GM21447 (cell line): ENCODE data around the gene PDLIM7.
A peak's percentile ranks its signal among the peaks of the same experiment; 100 is the strongest.
"Not testable (repeated sequence)": the region's sequence is repeated elsewhere in the genome, so short reads cannot be mapped to it uniquely, and the experiment has no call there.

Experiments used
- ATAC-seq: cut with Tn5 transposase; IDR thresholded peaks from one replicate; pipeline ENCODE4 v1.9.1; 2021; ENCODE audit not compliant: unreplicated experiment

The PDLIM7 gene, protein sequence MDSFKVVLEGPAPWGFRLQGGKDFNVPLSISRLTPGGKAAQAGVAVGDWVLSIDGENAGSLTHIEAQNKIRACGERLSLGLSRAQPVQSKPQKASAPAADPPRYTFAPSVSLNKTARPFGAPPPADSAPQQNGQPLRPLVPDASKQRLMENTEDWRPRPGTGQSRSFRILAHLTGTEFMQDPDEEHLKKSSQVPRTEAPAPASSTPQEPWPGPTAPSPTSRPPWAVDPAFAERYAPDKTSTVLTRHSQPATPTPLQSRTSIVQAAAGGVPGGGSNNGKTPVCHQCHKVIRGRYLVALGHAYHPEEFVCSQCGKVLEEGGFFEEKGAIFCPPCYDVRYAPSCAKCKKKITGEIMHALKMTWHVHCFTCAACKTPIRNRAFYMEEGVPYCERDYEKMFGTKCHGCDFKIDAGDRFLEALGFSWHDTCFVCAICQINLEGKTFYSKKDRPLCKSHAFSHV

DNA sequence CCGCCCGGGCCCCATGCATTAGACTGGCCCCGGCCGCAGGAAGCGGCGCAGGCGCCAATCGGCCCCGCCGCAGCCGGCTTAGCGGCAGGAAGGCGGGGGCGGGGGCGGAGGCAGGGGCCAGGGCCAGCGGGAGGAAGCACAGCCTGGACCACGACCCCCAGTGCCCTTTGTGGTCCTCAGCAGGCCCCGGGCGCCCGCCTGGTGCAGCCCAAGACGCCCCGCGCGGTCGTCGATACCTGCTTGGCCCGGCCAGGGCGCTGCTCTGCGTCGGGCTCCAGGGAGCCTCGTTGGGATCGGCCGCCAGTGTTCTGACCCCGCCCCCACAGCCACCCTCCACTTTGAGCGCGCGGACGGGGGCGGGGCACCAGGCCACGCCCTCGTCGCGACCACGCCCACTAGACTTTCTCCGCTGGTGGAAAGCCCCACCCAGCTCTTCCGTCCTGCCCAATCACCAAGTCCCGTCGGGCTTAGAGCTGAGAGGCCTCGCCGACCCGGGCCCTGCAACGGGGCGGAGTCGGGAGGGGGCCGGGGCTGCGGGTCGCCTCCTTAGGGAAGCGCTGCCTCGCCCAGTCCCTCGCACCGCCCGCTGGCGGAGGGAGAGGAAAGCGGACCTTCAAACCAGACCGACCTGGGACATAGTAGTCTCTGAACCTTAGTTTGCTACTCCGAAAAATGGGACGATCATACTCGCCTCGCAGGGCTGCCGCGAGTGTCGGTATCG lies at the start of gene PDLIM7:
Gene PDLIM7 (minus strand): TSS at position 313 of the 721 bp plus-strand sequence. CDS start 1,092 bp downstream, outside the sequence.
- ATAC-seq: peak; percentile 75

DNA sequence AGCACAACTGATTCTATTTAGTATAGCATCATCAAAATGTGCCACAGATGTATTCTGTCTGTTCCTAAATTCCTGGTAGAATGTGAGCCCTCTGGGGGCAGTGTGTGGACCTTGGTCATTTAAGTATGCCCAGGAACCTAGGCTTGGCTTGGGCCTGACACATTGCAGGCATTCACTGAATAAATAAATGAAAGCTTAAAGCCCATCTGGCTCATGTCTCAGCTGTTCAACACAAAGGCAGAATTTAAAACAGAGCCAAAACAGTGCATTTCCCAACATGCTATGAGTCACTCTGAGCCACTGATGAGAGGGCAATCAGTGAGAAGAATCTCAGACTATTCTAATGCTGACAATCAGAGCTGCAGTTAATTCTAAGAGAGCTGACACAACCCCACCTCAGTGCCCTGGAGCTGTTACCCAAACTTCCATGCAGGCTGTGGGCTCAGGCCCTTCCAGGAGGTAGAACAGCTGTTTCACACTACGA lies 48.9 kb upstream of the PDLIM7 start:
- ATAC-seq: no peak

DNA sequence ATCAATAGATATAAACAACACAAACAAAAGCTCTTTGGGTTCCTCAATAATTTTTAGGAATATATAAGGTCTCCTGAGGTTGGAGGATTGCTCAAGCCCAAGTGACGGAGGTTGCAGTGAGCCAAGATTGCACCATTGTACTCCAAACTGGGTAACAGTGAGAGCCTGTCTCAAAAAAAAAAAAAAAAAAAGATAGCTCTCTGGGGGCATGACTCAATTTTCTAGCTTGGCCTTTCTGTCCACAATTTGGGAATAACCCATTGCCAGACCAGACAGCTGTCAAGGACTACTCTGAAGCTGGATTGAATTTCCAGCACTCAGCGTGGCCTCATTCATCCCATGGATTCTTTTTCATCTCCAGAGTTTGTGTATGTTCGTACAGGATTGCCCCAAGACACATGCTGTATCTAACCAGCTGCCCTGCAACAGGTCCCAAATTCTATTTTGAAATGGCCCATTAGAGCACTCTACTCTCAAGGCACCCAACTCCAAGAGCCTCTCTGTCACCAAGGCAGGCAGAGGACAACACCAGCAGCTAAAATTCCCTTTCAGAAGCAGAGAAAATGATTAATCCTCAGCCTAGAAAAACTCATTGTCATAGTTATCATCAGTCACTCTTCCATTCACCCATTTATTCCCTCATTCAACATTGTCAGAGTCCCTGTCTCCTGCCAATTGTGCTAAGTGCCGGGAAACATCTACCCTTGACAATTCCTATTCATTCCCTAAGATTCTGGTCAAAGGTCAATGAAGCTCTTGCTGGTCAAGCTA lies 48.3 kb upstream of the PDLIM7 start:
- ATAC-seq: no peak

DNA sequence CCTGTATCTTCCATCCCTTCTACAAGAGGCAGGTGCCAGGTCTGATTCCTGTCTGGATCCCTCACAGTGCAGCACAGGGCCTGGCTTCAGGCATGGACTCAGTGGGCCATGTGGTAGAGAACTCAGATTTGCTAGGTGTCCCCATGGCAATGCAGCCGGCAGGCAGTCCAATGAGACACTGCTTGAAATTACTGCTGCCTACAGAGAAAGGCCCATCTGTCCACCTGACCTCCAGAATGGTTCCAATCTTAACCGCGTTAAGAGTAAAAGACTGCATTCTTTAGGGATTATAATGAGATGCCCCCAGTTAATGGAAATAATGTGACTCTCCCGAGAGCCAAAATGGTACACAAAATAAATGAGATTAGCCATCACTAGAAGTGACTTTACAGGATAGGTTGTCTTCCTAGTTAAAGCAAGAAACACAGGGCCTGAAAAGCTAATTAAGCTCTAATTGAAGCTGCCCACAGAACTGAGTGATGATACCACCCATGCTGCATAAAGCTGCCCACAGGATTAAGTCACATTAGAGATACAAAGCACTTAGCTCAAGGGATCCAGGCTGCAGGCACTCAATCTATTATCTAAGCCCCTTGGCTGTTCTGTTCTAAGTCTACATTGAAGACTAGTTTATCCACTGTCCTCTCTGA lies 45.5 kb upstream of the PDLIM7 start:
- no peak for ATAC-seq

DNA sequence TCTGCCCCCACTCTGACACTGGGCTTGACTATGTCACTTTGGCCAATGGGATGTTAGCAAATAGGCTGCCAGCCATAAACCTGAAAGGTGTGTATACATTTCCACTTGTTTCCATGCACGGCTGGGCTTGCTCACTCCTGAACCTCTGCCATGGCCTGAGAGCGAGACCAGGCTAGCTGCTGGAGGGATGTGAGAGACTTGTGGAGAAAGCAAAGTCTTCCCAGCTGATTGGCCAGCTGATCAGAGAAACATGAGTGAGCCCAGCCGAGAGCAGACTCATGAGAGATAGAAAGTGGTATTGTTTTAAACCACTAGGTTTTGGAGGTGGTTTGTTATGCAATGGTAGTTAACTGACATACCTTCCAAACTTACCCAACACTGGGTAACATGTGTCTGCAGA lies 43.0 kb upstream of the PDLIM7 start:
- no peak for ATAC-seq

DNA sequence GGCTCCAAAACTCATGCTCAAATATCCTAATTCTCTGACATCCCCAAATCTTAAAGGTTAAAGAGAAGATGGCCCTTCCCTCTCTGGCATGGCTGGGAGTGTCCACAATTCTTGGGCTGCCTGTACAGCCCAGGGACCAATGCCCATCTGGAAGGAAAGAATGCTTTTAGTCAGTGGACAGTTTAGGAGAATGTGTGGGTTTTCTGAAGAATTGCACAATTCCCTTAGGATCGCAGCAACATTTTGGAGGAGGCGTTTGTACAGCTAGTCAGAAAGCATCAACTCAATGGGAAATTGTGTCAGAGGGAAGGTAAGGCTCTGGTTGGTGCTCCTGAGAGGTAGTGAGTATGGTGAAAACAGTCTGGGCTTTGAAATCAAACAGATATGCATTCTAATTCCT lies 42.0 kb upstream of the PDLIM7 start:
- ATAC-seq: no peak

DNA sequence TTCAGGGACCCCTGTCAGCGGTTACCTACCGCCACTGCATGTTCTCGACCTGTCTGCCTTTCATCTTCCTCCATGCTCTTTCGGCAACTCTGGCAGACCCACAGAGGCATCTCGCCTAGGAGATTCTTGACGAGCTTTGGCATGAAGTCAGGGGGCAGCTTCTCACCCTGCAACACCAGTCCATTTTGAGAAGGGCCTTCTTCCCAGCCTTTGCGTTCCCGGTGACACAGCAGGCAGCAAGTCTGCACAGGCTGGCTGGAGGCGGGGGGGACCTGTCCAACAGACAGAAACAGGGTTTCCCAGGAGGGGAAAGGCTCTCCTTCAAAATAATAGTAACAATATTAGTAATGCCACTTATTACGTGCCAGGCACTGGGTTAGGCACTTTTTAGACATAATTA lies 41.5 kb upstream of the PDLIM7 start:
- no peak for ATAC-seq

DNA sequence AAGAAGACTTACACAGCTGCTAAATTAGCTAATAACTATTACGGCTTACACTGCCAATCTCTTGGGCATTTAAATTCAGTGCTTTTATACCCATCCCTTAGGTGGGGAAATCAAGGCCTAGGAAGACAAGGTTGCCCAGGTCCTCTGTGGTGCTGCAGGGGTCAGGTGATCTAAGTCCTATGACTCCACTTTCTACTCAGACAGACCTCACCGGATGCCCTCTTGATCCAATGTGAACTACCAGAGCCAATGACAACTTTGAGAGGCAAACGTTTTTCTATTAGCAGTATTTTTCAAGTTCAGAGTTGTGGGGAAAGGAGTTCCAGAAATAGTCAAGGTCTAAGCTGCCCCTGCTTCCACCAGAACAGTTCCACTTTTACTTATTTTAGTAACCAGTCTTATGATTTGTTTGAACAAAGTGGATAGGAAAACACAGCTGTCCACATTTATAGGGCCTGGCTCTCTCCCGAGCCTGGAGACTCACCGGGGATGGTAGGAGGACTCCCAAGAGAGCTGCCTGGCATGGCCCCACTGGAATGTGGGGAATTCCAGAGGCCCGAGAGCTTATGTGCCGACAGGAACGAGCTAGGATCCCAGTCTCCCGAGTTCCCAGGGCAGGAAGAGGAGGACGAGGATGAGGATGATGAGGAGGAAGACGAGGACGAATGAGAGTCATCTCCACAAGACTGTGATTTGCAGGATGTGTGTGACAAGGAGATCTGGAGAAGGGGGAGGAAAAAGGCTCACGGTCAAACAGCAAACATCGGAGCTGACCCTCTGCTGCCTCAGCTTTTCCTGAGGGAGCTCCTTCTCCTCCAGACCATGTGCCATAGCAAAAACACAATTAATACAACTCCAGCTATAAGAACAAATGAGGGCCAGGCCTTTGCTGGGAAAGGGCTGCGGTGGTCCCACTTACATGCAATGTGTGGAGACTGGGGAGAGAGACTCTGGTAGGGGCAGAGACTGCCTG lies 40.3 kb upstream of the PDLIM7 start:
- ATAC-seq: no peak

DNA sequence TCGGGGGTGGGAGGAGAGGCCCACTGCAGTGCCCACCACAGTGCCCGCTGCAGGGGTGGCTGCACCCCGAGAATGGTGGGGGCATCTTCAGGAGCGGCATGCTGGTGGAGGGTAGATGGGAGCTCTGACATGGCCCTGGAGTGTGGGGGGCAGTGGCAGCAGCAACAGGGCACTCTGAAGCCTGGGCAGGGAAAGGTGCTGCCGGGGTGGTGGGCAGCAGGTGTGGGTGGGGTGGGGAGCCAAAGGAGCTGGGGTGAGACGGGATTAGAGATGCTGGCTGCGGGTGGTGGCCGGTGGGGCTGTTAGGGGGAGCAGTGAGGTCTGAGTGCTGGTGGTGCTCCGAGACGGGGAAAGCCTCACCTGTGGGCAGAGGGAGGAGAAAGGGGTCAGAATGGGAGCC lies 39.0 kb upstream of the PDLIM7 start:
- ATAC-seq: no peak

DNA sequence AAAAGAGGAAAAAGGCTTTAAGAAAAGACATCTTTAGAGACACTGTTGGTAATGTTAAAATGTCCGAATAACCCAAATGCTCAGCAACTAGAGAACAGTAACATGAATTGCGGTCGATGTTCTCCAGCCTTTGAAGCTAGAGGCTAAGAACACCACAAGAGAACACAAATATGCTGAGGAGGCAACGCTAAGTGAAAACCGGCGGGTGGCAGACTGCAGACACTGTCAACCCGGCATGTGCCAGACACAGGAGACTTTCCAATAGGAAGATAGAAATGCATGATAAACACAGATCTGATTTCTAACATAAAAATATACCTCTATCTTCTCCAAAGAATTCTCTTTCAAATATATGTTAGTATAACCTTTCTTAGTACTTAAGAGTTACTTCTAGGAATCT lies 37.7 kb upstream of the PDLIM7 start:
- ATAC-seq: no peak

DNA sequence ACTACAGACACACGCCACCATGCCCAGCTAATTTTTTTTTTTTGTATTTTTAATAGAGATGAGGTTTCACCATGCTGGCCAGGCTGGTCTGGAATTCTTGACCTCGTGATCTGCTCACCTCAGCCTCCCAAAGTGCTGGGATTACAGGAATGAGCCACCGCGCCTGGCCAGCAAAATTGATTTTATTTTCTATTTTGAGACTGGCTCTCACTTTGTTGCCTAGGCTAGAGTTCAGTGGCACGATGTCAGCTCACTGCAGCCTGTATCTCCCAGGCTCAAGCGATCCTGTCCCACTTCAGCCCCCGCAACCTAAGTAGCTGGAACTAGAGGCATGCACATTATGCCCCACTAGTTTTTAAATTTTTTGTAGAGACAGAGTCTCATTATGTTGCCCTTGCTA lies 37.0 kb upstream of the PDLIM7 start:
- not testable (repeated sequence) for ATAC-seq

DNA sequence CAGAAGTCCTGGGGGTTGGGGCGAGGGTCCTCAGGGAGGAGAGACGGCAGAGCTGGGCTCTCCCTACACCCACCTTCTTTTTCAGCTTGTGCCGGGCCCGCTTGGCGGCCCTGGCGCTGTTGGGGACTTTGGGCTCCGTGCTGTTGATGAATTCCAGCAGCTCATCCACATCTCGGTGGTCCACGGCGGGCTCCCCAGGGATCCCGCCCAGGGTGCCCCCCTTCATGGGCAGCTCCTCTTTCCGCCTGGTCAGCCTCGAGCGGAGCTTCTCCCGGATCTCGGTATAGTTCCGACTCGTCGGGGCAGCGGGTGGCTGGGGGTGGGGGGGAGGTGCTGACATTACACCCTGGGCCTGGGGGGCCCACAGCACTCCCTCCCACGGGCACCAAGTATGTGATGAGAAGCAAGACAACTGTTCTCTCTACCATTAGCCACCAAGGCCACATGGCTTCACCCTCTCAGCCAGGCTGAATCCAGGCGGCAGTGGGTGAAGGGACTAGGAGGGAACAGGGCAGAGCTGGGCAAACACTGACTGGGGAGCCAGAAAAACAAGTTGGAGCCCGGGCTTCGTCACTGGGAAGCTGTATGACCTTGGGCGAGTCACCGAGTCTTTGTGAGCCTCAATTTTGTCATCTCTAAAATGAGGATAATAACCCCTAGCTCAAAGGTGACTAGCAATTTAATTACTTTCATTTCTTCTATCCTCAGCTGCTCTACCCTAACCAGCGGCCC lies 34.0 kb upstream of the PDLIM7 start:
- ATAC-seq: no peak

DNA sequence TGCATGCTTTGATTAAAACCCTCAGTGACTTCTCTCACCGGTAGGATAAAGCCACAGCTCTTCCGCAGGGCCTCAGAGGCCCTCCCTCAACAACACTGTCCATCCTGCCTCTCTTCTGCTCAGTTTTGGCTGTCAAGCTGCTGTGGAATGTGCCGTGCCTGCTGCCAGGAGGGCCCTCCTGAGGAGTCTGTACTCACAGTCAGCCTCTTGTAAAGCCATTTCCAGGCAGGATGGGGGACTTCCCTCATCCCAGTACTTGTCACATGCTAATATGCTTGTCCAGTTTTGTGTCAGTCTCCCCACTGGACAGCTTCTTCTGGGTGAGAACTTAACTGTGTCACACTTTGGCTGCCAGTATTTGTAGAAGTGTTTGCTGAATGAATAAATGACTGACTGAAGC lies 33.2 kb upstream of the PDLIM7 start:
- ATAC-seq: no peak

DNA sequence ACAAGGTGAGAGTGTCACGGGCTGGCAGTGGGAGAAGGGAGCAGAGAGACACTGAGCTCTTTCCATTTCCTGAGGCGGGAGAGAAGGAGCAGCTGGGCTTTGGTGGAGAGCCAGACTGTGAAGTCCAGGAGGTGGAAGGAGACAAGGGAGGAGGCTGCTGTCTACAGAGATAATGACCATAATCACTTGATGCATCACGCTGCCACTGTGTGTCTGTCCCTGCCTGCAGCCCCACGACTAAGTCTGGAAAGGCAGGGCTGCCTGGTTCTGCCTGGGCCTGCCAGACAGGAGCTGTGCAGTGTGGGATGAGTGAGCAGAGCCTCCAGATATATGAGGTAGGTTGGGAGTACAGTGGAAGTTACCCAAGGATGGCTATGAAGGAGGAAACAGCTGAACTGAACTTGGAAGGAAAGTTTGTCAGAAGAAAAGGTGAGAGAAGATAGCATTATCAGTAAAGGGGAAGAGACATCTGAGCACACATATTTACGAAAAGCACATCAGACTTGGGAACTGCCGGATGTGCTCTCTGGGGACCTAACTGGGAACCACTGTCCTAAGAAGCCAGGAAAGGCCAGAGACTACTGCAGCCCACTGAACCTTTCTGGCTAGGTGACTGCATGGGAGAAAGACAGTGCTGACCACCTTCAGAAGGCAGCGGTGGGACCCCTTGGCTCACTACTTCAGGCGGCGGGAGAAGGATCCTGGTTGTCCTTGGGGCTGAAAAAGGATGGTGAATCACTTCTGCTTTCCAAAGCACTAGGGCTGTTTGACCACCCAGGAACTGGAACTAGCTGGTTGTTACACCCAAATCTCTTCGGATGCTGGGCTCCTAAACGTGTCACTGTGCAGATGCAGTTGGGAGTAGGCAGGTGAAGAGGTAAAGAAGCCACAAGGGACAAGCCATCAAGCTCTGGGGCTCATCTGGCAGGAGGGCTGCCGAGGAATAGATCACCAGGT lies 32.1 kb upstream of the PDLIM7 start:
- ATAC-seq: no peak

DNA sequence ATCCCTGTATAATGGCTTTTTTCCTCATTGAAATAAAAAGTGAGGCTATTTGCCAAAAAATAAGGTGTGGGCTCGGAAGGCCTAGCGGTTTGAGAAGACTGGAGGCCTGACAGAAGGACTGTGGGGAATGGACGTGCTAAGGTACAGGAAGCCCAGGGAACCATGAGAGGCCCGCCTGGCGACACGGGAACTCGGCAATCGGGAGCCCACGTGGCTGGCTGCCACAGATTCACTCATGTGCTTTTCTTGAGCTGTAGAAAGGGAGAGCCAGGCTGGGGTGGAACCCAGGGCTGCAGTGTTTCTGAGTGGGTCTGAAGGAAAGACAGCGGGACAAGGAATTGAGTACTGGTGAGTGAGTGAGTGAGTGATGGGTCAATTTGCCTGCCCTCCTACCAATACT lies 31.2 kb upstream of the PDLIM7 start:
- no peak for ATAC-seq

DNA sequence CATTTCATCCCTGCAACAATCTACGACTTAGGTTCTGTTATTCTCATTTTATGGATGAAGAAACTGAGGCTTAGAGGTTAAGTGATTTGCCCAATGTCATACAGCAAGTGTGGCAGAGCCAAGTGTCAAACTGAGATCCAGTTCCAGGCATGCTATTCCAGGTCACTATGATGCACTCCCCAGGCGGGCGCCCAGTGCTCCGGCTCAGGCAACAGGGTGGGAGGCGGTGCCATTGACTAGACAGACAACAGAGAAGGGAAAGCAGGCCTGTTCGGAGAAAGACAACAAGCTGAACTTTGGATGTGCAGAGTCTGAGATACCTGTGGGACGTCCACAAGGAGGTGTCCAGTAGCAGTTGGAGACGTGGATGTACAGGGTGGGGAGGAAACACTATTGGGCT lies 30.2 kb upstream of the PDLIM7 start:
- ATAC-seq: no peak

DNA sequence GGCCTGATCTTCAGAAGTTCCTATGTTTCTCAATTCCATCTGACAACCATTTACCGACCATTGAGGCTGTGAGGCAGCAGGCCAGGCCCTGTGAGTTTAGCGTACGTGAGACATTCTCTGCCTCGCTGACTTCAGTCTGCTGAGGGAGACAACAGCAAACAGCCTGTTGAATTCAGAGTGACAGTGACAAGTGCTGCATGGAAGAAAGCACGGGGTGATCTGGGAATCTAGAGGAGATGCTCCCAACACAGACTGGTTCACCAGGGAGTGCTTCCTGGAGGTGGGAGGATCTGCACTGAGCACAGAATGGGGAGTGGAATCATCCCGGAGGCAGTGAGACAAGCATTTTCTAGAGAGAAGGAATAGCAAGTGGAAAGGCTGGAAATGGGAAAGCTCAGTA lies 29.4 kb upstream of the PDLIM7 start:
- no peak for ATAC-seq

DNA sequence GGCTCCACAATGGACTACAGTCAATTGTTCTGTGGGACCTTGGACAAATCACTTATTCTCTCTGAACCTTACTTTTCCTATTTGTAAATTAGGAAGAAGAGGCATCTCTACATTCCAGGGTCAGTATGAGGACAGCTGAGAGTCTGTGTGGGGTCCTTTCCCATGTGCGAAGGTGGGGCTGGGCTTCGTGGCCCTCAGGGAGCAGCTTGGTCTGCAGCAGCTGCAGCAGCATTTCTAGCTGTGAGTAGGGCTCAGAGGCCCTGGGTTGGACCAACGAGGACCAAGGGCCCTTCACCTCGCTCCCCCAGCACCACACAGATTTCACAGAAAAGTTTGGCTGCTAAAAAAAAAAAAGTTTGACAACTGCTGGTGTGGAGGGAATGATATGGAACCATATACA lies 28.8 kb upstream of the PDLIM7 start:
- no peak for ATAC-seq
